Coronary artery (tissue), 2 donors: ENCODE data around the gene WDFY1.

Experiments used
- DNase-seq: peaks from one replicate; pipeline ENCODE4 v3.0.0-alpha.2; 2017; ENCODE audit warnings: low spot score
- H3K27ac ChIP-seq, 2 donors: fragments of 200-600 bp; sonication (generic); one replicate each; pipeline ENCODE4 v1.5.1; 2016 to 2019
- H3K4me3 ChIP-seq: fragments of 200-600 bp; sonication (generic); 2 replicates; pipeline ENCODE4 v1.5.1; 2016; ENCODE audit warnings: mild to moderate bottlenecking, moderate library complexity
- CTCF ChIP-seq: fragments of 200-600 bp; sonication (generic); IDR thresholded peaks from one replicate; pipeline ENCODE4 v1.5.1; 2019; ENCODE audit warnings: antibody characterized with exemption

WDFY1 gene

GRCh38 chr2:223929571-223930102 is 15.5 kb downstream of the WDFY1 start:
- no peak overlapping the region for H3K27ac ChIP-seq
- TF ChIP-seq CTCF, result no peak
- no peak overlapping the region for H3K4me3 ChIP-seq
- DNase-seq, result no peak

- no peak for TF ChIP-seq CTCF
- Histone ChIP-seq H3K27ac (no peak overlapping the region), H3K4me3 (no peak overlapping the region)
- no peak for DNase-seq
Measured at GRCh38 chr2:223928113-223929006, 16.8 kb downstream of the WDFY1 start.

- no peak overlapping the region for H3K27ac ChIP-seq
- no peak for DNase-seq
- no peak overlapping the region for H3K4me3 ChIP-seq
- no peak for TF ChIP-seq CTCF
Measured at GRCh38 chr2:223925106-223925505, 20.0 kb downstream of the WDFY1 start.

GRCh38 chr2:223923976-223924375 is 21.2 kb downstream of the WDFY1 start:
- no peak for TF ChIP-seq CTCF
- DNase-seq, result no peak
- Histone ChIP-seq H3K4me3 (no peak overlapping the region), H3K27ac (no peak overlapping the region)

GRCh38 chr2:223922308-223922707 is 22.8 kb downstream of the WDFY1 start:
- H3K4me3 ChIP-seq, result no peak overlapping the region
- H3K27ac ChIP-seq, result no peak overlapping the region
- DNase-seq, result no peak
- no peak for TF ChIP-seq CTCF

GRCh38 chr2:223921204-223921603 is 23.9 kb downstream of the WDFY1 start:
- Histone ChIP-seq H3K27ac (no peak overlapping the region), H3K4me3 (no peak overlapping the region)
- TF ChIP-seq CTCF, result no peak
- DNase-seq, result no peak

- TF ChIP-seq CTCF, result no peak
- no peak for DNase-seq
- H3K4me3 ChIP-seq, result no peak overlapping the region
- no peak overlapping the region for H3K27ac ChIP-seq
Measured at GRCh38 chr2:223920109-223920508, 25.0 kb downstream of the WDFY1 start.
